Activated naive CD4-positive, alpha-beta T cell treated with anti-CD3 and anti-CD28 coated beads, Interleukin-2, amount 50 U/mL, for 24 hours (primary cell): ENCODE measurements around the gene OSMR.

Experiments
- H3K27ac Mint-ChIP-seq: one replicate; pipeline ENCODE4 v1.8.0; 2021; ENCODE audit warnings: mild to moderate bottlenecking, mixed read lengths
- H3K27me3 Mint-ChIP-seq: one replicate; pipeline ENCODE4 v1.8.0; 2021; ENCODE audit warnings: mixed read lengths
- H3K36me3 Mint-ChIP-seq: one replicate; pipeline ENCODE4 v1.8.0; 2021; ENCODE audit warnings: mixed read lengths
- H3K4me1 Mint-ChIP-seq: one replicate; pipeline ENCODE4 v1.8.0; 2021; ENCODE audit warnings: mixed read lengths
- H3K4me3 Mint-ChIP-seq: one replicate; pipeline ENCODE4 v1.8.0; 2021; ENCODE audit warnings: mild to moderate bottlenecking, mixed read lengths
- H3K9me3 Mint-ChIP-seq: one replicate; pipeline ENCODE4 v1.8.0; 2021; ENCODE audit warnings: mixed read lengths

OSMR gene

DNA sequence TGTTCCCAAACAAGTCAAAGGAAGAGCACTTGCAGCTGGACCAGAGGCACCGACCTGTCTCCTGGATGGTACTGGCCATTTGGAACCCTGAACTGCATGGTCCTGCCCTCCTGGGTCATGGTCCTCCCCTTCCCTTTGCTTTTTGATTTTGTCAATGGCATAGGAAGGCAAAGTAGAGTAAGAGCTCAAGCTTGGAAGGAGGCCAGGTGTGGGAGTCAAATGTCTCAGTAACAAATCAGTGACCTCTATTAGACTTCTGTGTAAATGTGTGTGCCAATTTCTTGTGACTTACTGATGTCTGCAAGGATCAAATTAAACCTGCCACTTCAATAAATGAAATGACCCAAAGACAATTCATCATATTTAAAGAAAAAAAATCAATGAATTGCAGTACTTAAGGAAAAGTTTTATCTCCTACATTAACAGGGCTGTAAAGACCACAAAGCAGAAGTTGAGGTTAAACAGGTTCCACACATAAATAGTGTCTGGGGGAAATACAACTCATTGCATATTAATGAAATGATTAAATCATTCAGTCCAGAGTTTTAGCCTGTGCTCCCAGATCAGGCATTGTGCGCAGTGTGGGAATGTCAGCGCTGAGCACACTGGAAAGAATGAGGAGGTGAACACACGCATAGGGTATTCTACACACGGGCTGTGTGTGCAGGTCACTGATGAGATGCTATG lies 32.7 kb downstream of the OSMR start:
- Mint-ChIP-seq H3K9me3 (no peaks in the 10 kb centered on the region), H3K36me3 (no peaks in the 10 kb centered on the region), H3K4me3 (no peak overlapping the region), H3K27ac (no peak overlapping the region), H3K4me1 (no peaks in the 10 kb centered on the region), H3K27me3 (peaks cover 19% of the 10 kb centered on the region)

- H3K27me3 Mint-ChIP-seq, result peaks cover 19% of the 10 kb centered on the region
- H3K4me1 Mint-ChIP-seq, result no peaks in the 10 kb centered on the region
Measured at GRCh38 chr5:38879078-38879460, 33.3 kb downstream of the OSMR start.

GRCh38 chr5:38883842-38884241 lies 38.0 kb downstream of the OSMR start:
- Mint-ChIP-seq H3K27me3 (peaks cover 4% of the 10 kb centered on the region), H3K9me3 (no peaks in the 10 kb centered on the region), H3K27ac (no peak overlapping the region), H3K4me3 (no peak overlapping the region), H3K4me1 (no peaks in the 10 kb centered on the region), H3K36me3 (no peaks in the 10 kb centered on the region)

More at GRCh38 chr5:38879078-38879460, 33.3 kb downstream of the OSMR start:
- no peaks in the 10 kb centered on the region for H3K9me3 Mint-ChIP-seq
- no peak overlapping the region for H3K4me3 Mint-ChIP-seq
- no peaks in the 10 kb centered on the region for H3K36me3 Mint-ChIP-seq
- no peak overlapping the region for H3K27ac Mint-ChIP-seq

GRCh38 chr5:38885208-38885607 lies 39.4 kb downstream of the OSMR start:
- H3K27ac Mint-ChIP-seq, result no peak overlapping the region
- H3K4me1 Mint-ChIP-seq, result no peaks in the 10 kb centered on the region
- H3K36me3 Mint-ChIP-seq, result no peaks in the 10 kb centered on the region
- H3K27me3 Mint-ChIP-seq, result peaks cover 6% of the 10 kb centered on the region
- H3K4me3 Mint-ChIP-seq, result no peak overlapping the region
- no peaks in the 10 kb centered on the region for H3K9me3 Mint-ChIP-seq

DNA sequence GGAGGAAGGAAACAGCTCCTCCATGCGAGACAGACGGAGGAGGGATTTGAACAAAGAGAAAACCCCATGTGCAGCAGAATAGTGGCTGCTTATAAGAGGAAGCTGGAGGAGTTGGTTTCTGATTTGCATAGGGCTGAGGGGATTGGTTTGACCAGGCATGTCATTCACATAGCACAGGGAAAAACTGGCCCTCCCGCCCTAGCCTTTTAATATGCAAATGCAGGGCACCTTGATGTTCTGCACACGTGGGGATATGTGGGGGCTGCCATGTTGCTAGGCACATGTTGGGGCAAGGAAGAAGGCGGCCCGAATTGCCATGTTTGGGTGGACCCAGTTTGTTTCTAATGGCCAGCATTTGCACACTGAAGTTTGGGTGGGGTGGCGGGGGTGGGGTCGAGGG lies 42.2 kb downstream of the OSMR start:
- no peaks in the 10 kb centered on the region for H3K9me3 Mint-ChIP-seq
- no peak overlapping the region for H3K4me3 Mint-ChIP-seq
- H3K27ac Mint-ChIP-seq, result no peak overlapping the region

GRCh38 chr5:38889424-38889823 lies 43.6 kb downstream of the OSMR start:
- H3K27ac Mint-ChIP-seq, result no peak overlapping the region
- no peak overlapping the region for H3K4me3 Mint-ChIP-seq
- no peaks in the 10 kb centered on the region for H3K36me3 Mint-ChIP-seq
- no peaks in the 10 kb centered on the region for H3K4me1 Mint-ChIP-seq
- H3K27me3 Mint-ChIP-seq, result peaks cover 16% of the 10 kb centered on the region
- peaks cover 9% of the 10 kb centered on the region for H3K9me3 Mint-ChIP-seq

More for the DNA sequence above, 42.2 kb downstream of the OSMR start:
- Mint-ChIP-seq H3K4me1 (no peaks in the 10 kb centered on the region), H3K36me3 (no peaks in the 10 kb centered on the region), H3K27me3 (peaks cover 16% of the 10 kb centered on the region)

DNA sequence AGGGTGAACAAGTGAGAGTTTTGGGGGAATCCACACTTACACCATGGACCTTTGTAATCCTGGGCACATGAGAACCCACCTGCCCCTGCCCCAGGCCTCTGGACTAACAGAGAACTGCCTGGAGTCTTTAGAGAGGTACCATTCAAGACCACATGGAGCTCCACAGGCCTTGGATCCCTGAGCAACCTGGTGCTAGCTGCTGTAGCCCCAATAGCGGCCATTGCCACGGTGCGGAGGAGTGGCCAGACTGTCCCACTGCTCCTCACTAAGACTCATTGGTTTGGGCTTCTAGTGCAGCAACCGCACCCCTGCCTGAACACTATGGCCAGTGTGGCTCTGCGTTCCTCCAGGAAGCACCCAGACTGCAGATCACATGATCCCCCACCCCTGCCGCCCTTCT lies 45.8 kb downstream of the OSMR start:
- no peak overlapping the region for H3K27ac Mint-ChIP-seq
- peaks cover 19% of the 10 kb centered on the region for H3K27me3 Mint-ChIP-seq
- H3K4me3 Mint-ChIP-seq, result no peak overlapping the region
- H3K36me3 Mint-ChIP-seq, result no peaks in the 10 kb centered on the region
- no peaks in the 10 kb centered on the region for H3K4me1 Mint-ChIP-seq
- H3K9me3 Mint-ChIP-seq, result peaks cover 23% of the 10 kb centered on the region

- peaks cover 23% of the 10 kb centered on the region for H3K9me3 Mint-ChIP-seq
- H3K27me3 Mint-ChIP-seq, result peaks cover 19% of the 10 kb centered on the region
- H3K4me1 Mint-ChIP-seq, result no peaks in the 10 kb centered on the region
- no peak overlapping the region for H3K4me3 Mint-ChIP-seq
- H3K36me3 Mint-ChIP-seq, result no peaks in the 10 kb centered on the region
- H3K27ac Mint-ChIP-seq, result no peak overlapping the region
Measured at GRCh38 chr5:38892363-38892762, 46.6 kb downstream of the OSMR start.

- peaks cover 23% of the 10 kb centered on the region for H3K9me3 Mint-ChIP-seq
Measured at GRCh38 chr5:38896760-38897159, 50.9 kb downstream of the OSMR start.

GRCh38 chr5:38899936-38900335 lies 54.1 kb downstream of the OSMR start:
- no peak overlapping the region for H3K4me3 Mint-ChIP-seq
- H3K27ac Mint-ChIP-seq, result no peak overlapping the region
- peaks cover 5% of the 10 kb centered on the region for H3K27me3 Mint-ChIP-seq
- H3K4me1 Mint-ChIP-seq, result no peaks in the 10 kb centered on the region
- H3K9me3 Mint-ChIP-seq, result peaks cover 18% of the 10 kb centered on the region
- no peaks in the 10 kb centered on the region for H3K36me3 Mint-ChIP-seq

More at GRCh38 chr5:38896760-38897159, 50.9 kb downstream of the OSMR start:
- Mint-ChIP-seq H3K4me3 (no peak overlapping the region), H3K27me3 (peaks cover 12% of the 10 kb centered on the region), H3K36me3 (no peaks in the 10 kb centered on the region), H3K27ac (no peak overlapping the region), H3K4me1 (no peaks in the 10 kb centered on the region)

- H3K27ac Mint-ChIP-seq, result no peak overlapping the region
- peaks cover 25% of the 10 kb centered on the region for H3K9me3 Mint-ChIP-seq
- H3K27me3 Mint-ChIP-seq, result peaks cover 13% of the 10 kb centered on the region
- no peak overlapping the region for H3K4me3 Mint-ChIP-seq
- no peaks in the 10 kb centered on the region for H3K4me1 Mint-ChIP-seq
- H3K36me3 Mint-ChIP-seq, result no peaks in the 10 kb centered on the region
Measured at GRCh38 chr5:38905516-38905915, 59.7 kb downstream of the OSMR start.

DNA sequence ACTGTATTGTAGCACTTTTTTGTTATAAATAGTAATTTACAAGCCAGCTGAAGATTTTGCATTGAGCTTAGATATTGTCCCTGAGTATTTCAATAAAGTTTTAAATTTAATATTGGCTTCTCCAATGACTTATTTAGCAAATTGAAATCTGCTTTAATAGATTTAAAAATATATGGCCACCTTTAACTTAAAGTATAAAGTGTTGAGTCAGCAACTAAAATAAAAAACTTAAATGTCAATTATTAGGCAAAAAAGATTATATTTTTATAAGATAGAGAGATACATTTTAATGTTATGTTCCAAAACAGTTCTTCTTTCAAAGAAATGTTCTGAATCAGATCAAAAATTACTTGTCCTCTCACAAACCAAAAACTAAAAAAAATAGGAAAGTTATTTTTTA lies 60.7 kb downstream of the OSMR start:
- Mint-ChIP-seq H3K4me3 (no peak overlapping the region), H3K36me3 (no peaks in the 10 kb centered on the region), H3K9me3 (peaks cover 25% of the 10 kb centered on the region), H3K27me3 (peaks cover 15% of the 10 kb centered on the region), H3K27ac (no peak overlapping the region), H3K4me1 (no peaks in the 10 kb centered on the region)

DNA sequence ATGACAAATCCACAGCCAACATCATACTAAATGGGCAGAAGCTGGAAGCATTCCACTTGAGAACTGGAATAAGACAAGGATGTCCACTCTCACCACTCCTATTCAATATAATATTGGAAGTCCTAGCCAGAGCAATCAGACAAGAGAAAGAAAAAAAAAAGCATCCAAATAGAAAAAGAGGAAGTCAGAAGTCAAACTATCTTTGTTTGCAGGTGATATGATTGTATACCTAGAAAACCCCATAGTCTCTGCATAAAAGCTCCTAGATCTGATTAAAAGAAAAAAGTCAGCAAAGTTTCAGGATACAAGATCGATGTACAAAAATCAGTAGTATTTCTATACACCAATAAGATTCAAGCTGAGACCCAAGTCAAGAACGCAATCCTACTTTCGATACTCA lies 66.1 kb downstream of the OSMR start:
- H3K4me3 Mint-ChIP-seq, result no peak overlapping the region
- no peaks in the 10 kb centered on the region for H3K36me3 Mint-ChIP-seq
- no peak overlapping the region for H3K27ac Mint-ChIP-seq
- peaks cover 15% of the 10 kb centered on the region for H3K9me3 Mint-ChIP-seq
- H3K27me3 Mint-ChIP-seq, result peaks cover 26% of the 10 kb centered on the region
- H3K4me1 Mint-ChIP-seq, result no peaks in the 10 kb centered on the region

- peaks cover 11% of the 10 kb centered on the region for H3K9me3 Mint-ChIP-seq
- H3K27ac Mint-ChIP-seq, result no peak overlapping the region
- no peaks in the 10 kb centered on the region for H3K4me1 Mint-ChIP-seq
- H3K4me3 Mint-ChIP-seq, result no peak overlapping the region
- H3K27me3 Mint-ChIP-seq, result peaks cover 21% of the 10 kb centered on the region
- no peaks in the 10 kb centered on the region for H3K36me3 Mint-ChIP-seq
Measured at GRCh38 chr5:38913714-38914113, 67.9 kb downstream of the OSMR start.

DNA sequence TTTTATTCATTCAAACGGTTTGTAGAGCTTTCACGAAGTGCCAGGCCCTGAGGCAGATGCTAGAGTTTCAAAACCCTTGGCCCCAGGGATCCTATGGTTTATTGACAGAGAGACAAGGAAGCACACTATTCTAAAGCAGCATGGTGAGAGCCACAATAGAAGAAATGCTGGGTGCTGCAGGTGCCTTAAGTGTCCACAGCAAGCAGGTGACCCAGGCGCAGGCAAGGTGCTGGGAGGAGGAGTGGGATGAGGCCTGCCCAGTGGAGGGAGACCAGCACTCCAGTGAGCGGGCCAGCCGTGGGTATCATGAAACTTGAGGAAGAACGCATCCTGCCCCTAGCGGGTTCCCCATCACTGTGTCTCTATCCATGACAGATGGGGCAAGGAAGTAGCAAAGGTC lies 71.0 kb downstream of the OSMR start:
- no peaks in the 10 kb centered on the region for H3K36me3 Mint-ChIP-seq
- H3K27me3 Mint-ChIP-seq, result peaks cover 19% of the 10 kb centered on the region
- no peaks in the 10 kb centered on the region for H3K9me3 Mint-ChIP-seq
- H3K4me3 Mint-ChIP-seq, result no peak overlapping the region
- H3K27ac Mint-ChIP-seq, result no peak overlapping the region
- H3K4me1 Mint-ChIP-seq, result no peaks in the 10 kb centered on the region

GRCh38 chr5:38921174-38921573 lies 75.4 kb downstream of the OSMR start:
- H3K27ac Mint-ChIP-seq, result no peak overlapping the region

DNA sequence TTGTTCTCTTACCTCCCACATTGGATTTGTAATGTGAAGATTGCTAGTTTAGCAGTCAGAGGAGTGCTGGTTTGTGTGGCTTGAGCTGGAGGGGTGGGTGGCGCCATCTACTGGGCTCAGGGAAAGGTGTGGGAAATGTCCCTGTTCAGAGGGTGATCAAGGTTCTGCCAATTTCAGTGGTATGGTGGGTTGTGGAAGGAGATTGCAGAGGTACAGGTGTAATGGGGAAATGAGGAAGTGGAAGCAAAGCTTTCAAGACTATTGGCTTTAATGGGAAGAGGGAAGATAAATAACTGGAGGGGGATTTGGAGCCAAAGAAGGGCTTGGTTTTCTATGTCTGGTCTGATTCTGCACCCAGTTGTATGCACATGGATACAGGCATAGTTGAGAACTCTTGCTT lies 76.4 kb downstream of the OSMR start:
- Mint-ChIP-seq H3K27ac (no peak overlapping the region), H3K9me3 (no peaks in the 10 kb centered on the region), H3K4me3 (no peak overlapping the region), H3K27me3 (peaks cover 16% of the 10 kb centered on the region), H3K36me3 (no peaks in the 10 kb centered on the region), H3K4me1 (no peaks in the 10 kb centered on the region)

More at GRCh38 chr5:38921174-38921573, 75.4 kb downstream of the OSMR start:
- Mint-ChIP-seq H3K9me3 (no peaks in the 10 kb centered on the region), H3K4me3 (no peak overlapping the region), H3K36me3 (no peaks in the 10 kb centered on the region), H3K27me3 (peaks cover 12% of the 10 kb centered on the region), H3K4me1 (no peaks in the 10 kb centered on the region)
